GM21381 (cell line): ENCODE results near the gene WDSUB1.

ENCODE experiments used
- ATAC-seq: cut with Tn5 transposase; IDR thresholded peaks from one replicate; pipeline ENCODE4 v1.9.1; 2021; ENCODE audit warnings: mild to moderate bottlenecking, moderate library complexity; ENCODE audit not compliant: unreplicated experiment

Gene WDSUB1

GRCh38 chr2:159225025-159226016 is 61.2 kb downstream of the WDSUB1 start:
- no peak for ATAC-seq

GRCh38 chr2:159224061-159224813 is 62.3 kb downstream of the WDSUB1 start:
- no peak for ATAC-seq

DNA sequence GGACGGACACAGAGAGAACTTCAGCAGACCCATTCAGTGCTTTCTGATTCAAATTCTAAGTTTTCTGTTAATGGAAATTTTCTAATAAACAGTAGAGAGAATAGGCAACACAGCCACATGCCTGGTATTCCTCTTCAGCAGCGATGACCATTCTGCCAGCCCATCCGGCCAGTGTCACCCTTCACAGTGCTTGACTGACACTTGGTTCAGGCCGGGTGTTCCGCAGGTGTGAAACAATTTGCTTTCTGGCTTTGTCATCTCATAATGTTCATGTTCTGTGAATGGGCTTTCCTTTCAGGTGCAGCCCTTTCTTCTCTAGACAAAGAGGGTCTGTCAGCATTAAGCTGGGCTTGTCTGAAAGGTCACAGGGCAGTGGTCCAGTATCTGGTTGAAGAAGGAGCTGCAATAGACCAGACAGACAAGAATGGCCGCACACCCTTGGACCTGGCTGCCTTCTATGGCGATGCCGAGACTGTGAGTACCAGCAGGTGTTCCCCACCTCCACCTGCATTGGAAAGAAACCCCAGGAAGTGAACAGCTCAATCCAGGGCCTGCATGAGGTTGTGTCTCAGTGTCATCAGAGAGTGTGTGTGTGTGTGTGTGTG is 67.0 kb downstream of the WDSUB1 start:
- no peak for ATAC-seq

DNA sequence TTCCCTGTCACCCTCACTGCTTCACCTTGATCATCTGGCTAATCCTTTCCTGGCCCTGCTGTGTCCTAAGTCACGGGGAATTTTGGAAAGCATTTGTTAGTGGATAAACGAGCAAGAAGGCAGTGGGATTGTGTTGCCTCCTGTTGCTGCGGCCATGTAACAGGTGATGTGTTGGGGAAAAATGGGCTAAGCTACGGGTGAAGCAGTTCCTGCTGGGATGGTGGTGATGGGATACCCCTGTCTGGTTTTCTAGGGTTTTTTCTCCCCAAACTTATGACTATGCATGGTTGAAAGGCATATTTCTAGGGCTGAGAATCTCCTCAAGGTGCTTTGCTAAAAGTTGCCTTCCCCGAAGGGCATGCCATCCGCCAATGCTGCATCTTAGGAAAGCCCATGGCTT is 68.1 kb downstream of the WDSUB1 start:
- no peak for ATAC-seq

- ATAC-seq = no peak
Measured at GRCh38 chr2:159217676-159218075, 68.8 kb downstream of the WDSUB1 start.

DNA sequence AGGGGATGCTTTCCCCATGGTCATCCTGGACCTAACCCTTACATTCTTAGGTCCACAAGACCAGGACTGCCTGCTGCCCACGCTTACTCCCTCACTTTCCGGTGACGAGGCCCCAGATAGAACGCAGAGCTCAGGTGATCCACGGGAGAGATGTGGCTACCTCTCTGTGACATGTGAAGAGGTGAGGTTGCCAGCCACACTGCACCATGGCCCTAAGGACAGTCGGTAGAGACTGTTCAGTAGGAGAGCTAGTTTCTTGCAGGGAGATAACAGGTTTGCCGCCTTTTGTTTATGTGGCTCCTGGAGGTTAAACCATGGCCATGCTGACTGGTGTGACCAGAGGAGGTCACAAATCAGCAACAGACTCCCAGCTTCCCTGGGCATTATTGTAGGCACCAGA is 71.4 kb downstream of the WDSUB1 start:
- no peak for ATAC-seq

DNA sequence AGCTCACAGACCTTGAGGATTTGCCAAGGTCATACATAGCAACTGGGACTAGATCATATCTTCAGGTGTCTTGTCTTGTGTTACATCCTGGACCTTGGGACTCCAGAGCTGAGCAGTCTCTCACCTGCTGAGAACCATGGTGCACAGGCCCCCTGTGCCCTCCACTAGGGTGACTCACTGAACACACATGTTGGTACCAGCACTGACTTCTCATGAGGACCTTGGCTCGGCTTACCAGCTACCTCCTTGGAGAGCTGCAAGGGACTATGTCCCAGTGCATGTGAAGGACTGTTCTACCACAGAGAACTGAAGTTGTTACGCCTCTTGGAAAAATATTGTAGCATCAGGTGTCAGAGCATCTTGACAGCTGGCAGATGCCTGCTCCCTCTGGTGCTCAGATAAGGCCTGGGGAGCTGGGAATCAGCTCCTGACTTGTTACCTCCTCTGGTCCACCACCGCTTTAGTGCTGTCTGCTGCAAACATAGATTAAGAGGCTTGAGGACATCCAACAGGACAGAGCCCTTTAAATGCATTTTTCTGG is 72.1 kb downstream of the WDSUB1 start:
- no peak for ATAC-seq

DNA sequence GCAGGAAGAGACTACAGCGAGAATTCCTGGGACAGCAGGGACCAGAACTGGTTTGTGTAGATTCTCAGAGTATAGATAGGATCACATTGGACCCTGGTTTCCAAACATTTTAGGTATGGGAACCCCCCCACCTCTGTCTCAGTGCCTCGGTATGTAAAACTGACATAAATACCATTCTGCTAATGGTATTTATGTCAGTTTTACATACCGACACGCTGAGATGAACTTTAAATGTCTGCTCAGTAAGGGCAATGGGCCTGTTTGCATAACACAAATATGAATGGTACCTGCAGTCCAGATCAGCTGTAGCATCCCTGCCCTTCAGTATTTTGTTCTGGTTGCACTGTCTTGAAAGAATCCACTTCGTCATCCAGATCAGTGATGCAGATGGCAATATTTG is 73.2 kb downstream of the WDSUB1 start:
- no peak for ATAC-seq

GRCh38 chr2:159211447-159212396 is 74.8 kb downstream of the WDSUB1 start:
- ATAC-seq = no peak

- ATAC-seq = peak; percentile 92
Measured at GRCh38 chr2:159209341-159210306, 76.9 kb downstream of the WDSUB1 start.

DNA sequence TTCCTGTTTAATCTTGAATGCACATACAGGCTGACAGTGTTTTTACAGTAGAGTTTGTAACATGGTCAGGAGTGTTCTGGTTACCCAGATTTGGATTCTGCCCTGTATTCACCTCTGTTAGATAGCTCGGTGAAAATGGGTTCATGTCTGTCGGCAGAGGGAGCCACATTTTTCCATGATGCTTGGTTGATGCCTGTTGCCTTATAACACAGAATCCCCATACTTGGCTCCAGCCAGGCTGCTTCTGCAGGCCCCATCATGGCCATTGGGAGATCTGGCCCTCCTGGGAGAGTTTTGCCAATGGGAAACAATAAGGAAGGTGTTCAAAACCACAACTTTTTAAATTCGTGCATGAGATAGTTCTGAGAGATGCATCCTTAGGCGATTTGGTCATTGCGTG is 78.1 kb downstream of the WDSUB1 start:
- no peak for ATAC-seq

DNA sequence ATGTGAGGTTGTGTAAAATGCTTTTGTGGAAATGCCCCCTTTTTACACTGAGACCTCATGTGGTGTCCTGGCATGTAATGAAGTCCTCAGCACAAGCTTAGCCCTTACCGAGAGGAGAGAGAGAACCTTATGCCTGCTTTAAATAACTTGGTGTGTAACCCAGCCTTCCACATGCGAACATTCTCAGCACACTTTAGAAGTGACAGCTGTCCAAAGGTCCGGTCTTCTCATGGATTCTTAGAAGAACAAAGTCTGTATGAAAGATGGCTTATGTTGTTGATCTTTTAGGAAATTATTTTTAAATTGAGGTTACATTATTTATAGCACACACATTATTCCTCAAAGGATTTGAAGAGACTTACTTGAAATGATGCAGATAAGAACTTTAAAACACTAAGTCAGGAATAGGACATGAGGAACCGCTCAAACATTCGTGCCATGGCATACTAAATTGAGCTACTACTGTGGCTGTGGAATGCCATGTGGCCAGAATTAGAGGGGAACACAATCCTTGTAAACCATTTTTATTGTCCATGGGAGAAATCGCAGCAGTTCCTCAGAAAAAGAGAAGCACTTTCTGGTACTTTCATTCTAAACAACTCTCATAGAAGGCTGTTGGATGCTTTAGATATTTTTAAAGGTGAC is 79.6 kb downstream of the WDSUB1 start:
- no peak for ATAC-seq

GRCh38 chr2:159204381-159205144 is 81.9 kb downstream of the WDSUB1 start:
- ATAC-seq = no peak

- no peak for ATAC-seq
Measured at GRCh38 chr2:159202568-159203071, 83.9 kb downstream of the WDSUB1 start.

DNA sequence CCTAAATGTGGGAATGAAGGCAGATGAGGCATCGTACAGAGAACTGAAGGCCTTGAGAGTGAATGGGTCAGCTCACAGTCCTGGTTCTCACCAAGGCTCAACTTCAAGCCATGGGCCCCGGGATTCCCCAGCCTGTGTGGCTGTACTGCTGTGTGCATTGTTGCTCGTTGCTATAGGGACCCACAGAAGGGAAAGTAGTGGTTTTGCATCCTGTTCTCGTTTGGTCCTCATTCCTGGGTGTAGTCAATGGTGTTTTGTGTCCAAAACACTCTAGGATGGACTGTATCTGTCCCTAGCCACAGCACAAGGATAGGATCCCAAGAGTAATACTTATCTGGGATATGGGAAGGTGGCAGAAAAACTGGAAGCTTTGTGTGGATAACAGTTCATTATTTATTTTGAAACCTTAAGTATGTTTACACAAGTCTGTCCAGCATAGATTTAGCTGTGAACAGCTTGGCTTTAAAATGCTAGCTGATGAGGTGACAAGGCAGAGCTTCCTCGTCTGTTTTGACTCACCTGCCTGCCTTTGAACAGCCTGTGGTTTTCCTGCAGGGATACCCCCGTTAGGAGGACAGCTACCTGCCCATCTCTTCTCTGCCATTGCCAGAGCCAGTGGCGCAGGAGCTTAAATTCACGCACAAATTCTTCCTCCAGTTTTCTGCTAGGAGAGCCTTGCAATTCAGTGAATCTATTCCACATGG is 85.0 kb downstream of the WDSUB1 start:
- ATAC-seq = peak; percentile 97

DNA sequence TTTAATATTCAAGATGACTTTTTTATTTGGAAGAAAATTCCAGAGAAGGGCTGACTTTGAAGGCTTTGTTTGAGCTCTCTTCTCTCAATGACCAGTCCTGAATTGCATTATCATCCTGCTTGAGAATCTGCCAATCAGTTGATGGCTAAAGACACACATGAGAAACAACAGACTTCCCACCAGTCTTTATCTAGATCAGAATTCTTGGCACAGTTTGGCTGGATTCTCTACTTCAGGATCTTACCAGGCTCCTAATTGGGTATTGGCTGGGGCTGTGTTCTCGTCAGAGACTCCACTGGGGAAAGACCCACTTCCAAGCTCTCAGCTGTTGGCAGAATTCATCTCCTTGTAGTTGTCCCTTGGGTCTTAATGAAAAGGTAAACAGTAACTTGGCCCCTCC is 86.0 kb downstream of the WDSUB1 start:
- no peak for ATAC-seq
